HK-2 (cell line): ENCODE measurements around the gene S100A4.
A peak's percentile ranks its signal among the peaks of the same experiment; 100 is the strongest.
"Not testable (repeated sequence)": the region's sequence is repeated elsewhere in the genome, so short reads cannot be mapped to it uniquely, and the experiment has no call there.

ENCODE experiments used
- DNase-seq: peaks from one replicate; pipeline ENCODE4 v3.0.0-alpha.2; 2018; ENCODE audit not compliant: unreplicated experiment

S100A4 gene

GRCh38 chr1:153567621-153568366 lies 22.2 kb upstream of the S100A4 start:
- peak; percentile 85 for DNase-seq

- DNase-seq, result peak; percentile 99
These were observed 21.1 kb upstream of the S100A4 start for GRCh38 chr1:153566414-153567371.

GRCh38 chr1:153565529-153566374 lies 20.1 kb upstream of the S100A4 start, which contains the start of gene S100A2:
S100A2 (minus strand) TSS chr1:153565844; CDS start chr1:153563877, 1,967 bp downstream.
- peak; percentile 93 for DNase-seq

GRCh38 chr1:153563991-153564390 lies 18.4 kb upstream of the S100A4 start:
- DNase-seq, result no peak

GRCh38 chr1:153563483-153563901 lies 17.9 kb upstream of the S100A4 start:
- DNase-seq, result no peak

- not testable (repeated sequence) for DNase-seq
These were observed 16.4 kb upstream of the S100A4 start for GRCh38 chr1:153562021-153562420.

GRCh38 chr1:153561466-153561985 lies 15.9 kb upstream of the S100A4 start:
- DNase-seq, result no peak

- DNase-seq, result no peak
These were observed 15.3 kb upstream of the S100A4 start for GRCh38 chr1:153560771-153561465.

- no peak for DNase-seq
These were observed 14.6 kb upstream of the S100A4 start for GRCh38 chr1:153560241-153560640.

- no peak for DNase-seq
These were observed 12.3 kb upstream of the S100A4 start for GRCh38 chr1:153557877-153558276.

- no peak for DNase-seq
These were observed 10.7 kb upstream of the S100A4 start for GRCh38 chr1:153556348-153556747.

GRCh38 chr1:153553830-153554541 lies 8.4 kb upstream of the S100A4 start:
- no peak for DNase-seq

- DNase-seq, result no peak
These were observed 7.5 kb upstream of the S100A4 start for GRCh38 chr1:153553096-153553495.

GRCh38 chr1:153552335-153552734 lies 6.7 kb upstream of the S100A4 start:
- DNase-seq, result no peak

GRCh38 chr1:153550827-153551500 lies 5.4 kb upstream of the S100A4 start:
- DNase-seq, result no peak

GRCh38 chr1:153550398-153550758 lies 4.8 kb upstream of the S100A4 start:
- DNase-seq, result no peak

- DNase-seq, result no peak
These were observed 4.3 kb upstream of the S100A4 start for GRCh38 chr1:153549741-153550397.

- peak; percentile 89 for DNase-seq
These were observed 3.4 kb upstream of the S100A4 start, which contains the start of gene S100A3 for GRCh38 chr1:153548722-153549688. S100A3 (minus strand) TSS chr1:153549258; CDS start chr1:153548485, 773 bp downstream.
